ENCODE data around the gene SNAPC5.
"Not testable (repeated sequence)": the region's sequence is repeated elsewhere in the genome, so short reads cannot be mapped to it uniquely, and the experiment has no call there.

Gene SNAPC5

GRCh38 chr15:66477011-66477410 lies 20.6 kb downstream of the SNAPC5 start:
- TF ChIP-seq, protein P1, sequence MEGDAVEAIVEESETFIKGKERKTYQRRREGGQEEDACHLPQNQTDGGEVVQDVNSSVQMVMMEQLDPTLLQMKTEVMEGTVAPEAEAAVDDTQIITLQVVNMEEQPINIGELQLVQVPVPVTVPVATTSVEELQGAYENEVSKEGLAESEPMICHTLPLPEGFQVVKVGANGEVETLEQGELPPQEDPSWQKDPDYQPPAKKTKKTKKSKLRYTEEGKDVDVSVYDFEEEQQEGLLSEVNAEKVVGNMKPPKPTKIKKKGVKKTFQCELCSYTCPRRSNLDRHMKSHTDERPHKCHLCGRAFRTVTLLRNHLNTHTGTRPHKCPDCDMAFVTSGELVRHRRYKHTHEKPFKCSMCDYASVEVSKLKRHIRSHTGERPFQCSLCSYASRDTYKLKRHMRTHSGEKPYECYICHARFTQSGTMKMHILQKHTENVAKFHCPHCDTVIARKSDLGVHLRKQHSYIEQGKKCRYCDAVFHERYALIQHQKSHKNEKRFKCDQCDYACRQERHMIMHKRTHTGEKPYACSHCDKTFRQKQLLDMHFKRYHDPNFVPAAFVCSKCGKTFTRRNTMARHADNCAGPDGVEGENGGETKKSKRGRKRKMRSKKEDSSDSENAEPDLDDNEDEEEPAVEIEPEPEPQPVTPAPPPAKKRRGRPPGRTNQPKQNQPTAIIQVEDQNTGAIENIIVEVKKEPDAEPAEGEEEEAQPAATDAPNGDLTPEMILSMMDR (IDR thresholded peaks at IDR 0.05), result no peak
- Histone ChIP-seq H3K4me3 (no peak overlapping the region), H3K27ac (no peak overlapping the region)
- DNase-seq (ENCODE audit: low spot score), result no peak

DNA sequence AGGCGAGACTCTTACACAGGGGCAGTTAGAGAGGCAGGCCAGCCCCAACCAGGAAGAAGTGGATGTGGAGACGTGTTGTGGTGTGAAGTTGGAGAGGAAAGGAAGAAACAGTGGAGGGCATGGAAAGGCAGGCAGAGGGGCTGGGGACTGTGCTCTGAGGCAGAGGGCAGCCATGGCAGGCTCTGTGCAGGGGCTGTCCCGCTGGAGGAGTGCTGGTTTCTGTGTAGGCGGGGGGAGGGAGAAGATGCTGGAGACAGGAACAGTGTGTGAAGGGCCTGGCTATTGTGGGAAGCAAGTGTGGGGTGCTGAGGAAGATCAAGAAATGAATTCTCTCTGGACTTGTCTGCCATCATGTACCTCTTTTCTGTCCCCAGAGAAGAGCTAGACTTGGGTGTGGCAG lies 21.0 kb downstream of the SNAPC5 start:
- DNase-seq (ENCODE audit: low spot score), result no peak
- H3K27ac ChIP-seq, result no peak overlapping the region
- TF ChIP-seq, protein P1 (IDR thresholded peaks at IDR 0.05), result no peak
- H3K4me3 ChIP-seq, result no peak overlapping the region

DNA sequence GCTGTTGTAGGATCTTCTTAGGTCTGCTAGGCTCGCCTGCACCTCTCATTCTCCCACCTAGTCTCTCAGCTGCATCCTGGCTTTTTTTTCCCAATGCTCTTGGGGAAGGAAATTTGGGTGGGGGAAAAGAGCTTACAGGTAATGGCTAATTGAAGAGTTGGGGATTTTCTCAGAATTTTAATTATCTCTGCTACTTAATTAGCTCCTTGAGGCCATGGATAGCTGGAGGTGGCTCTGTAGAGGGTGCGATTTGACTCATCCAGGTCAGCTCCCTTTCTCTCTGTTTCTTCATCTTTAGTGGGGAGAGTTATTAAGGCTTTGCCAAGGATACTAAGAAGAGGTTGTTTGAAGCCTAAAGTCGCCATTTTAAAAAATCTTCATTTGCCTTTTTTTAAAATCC lies 22.6 kb downstream of the SNAPC5 start:
- DNase-seq (ENCODE audit: low spot score), result no peak
- Histone ChIP-seq H3K27ac (no peak overlapping the region), H3K4me3 (no peak overlapping the region)
- TF ChIP-seq, protein P1 (IDR thresholded peaks at IDR 0.05), result no peak

- Histone ChIP-seq H3K27ac (peak overlapping the region in 1 of 2 donors; percentile 11), H3K4me3 (no peak overlapping the region)
- TF ChIP-seq, protein P1 (IDR thresholded peaks at IDR 0.05), result no peak
- no peak for DNase-seq (ENCODE audit: low spot score)
These were observed 23.4 kb downstream of the SNAPC5 start for GRCh38 chr15:66474135-66474534.

GRCh38 chr15:66472176-66472999 lies 25.2 kb downstream of the SNAPC5 start:
- Histone ChIP-seq H3K27ac (peak overlapping the region in 1 of 2 donors; percentile 80), H3K4me3 (no peak overlapping the region)
- TF ChIP-seq, protein P1 (IDR thresholded peaks at IDR 0.05), result no peak
- DNase-seq (ENCODE audit: low spot score), result no peak

- not testable (repeated sequence) for H3K4me3 ChIP-seq; DNase-seq (ENCODE audit: low spot score)
- H3K27ac ChIP-seq, result peak overlapping the region in 1 of 2 donors; percentile 16
These were observed 26.7 kb downstream of the SNAPC5 start for GRCh38 chr15:66470825-66471224.

- not testable (repeated sequence) for DNase-seq (ENCODE audit: low spot score); H3K27ac ChIP-seq; H3K4me3 ChIP-seq
These were observed 30.2 kb downstream of the SNAPC5 start for GRCh38 chr15:66467162-66468040.

GRCh38 chr15:66465294-66465693 lies 32.3 kb downstream of the SNAPC5 start:
- H3K27ac ChIP-seq, result not testable (repeated sequence)

More at GRCh38 chr15:66465294-66465693, 32.3 kb downstream of the SNAPC5 start:
- not testable (repeated sequence) for DNase-seq (ENCODE audit: low spot score); H3K4me3 ChIP-seq

Data from coronary artery (tissue), 2 donors.